T-helper 2 cell treated with Interferon-gamma antibody and Interleukin-4, amounts not matched to agents 5 μg/mL and 100 μg/mL, for 36 hours (primary cell): ENCODE measurements around the gene FAM204A.

Experiments used
- DNase-seq: peaks from one replicate; pipeline ENCODE4 v3.0.0; 2021; ENCODE audit warnings: low spot score
- H3K27ac Mint-ChIP-seq: one replicate; pipeline ENCODE4 v1.8.0; 2021; ENCODE audit warnings: mild to moderate bottlenecking, mixed read lengths
- H3K27me3 Mint-ChIP-seq: one replicate; pipeline ENCODE4 v1.8.0; 2021; ENCODE audit warnings: low read depth, mixed read lengths
- H3K36me3 Mint-ChIP-seq: one replicate; pipeline ENCODE4 v1.8.0; 2021; ENCODE audit warnings: low read depth, mixed read lengths
- H3K4me1 Mint-ChIP-seq: one replicate; pipeline ENCODE4 v1.8.0; 2021; ENCODE audit warnings: low read depth, mixed read lengths
- H3K4me3 Mint-ChIP-seq: one replicate; pipeline ENCODE4 v1.8.0; 2022; ENCODE audit warnings: mild to moderate bottlenecking, moderate library complexity, mixed read lengths
- H3K9me3 Mint-ChIP-seq: one replicate; pipeline ENCODE4 v1.8.0; 2021; ENCODE audit warnings: mixed read lengths

FAM204A gene

DNA sequence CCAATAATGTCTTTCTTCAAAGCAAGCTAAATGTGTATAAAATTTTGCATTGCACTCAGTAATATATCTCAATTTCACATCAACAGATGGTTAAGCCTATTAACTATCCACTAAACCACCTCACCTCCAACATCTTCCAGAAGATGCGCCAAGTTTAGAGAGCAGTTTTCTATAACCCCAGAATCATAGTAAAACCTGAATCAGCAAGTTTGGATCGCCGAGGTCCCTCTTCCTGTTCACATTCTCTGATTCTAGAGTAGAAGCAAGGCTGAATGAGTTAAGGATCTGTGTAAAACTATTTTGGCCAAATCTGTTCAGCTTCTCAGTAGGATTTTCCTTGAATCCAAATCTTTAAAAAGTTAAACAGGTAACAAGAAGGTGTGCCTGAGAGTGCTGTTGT lies 1.4 kb upstream of the FAM204A start:
- H3K27ac Mint-ChIP-seq = no peak overlapping the region
- no peaks in the 10 kb centered on the region for H3K9me3 Mint-ChIP-seq
- peaks cover 5% of the 10 kb centered on the region for H3K36me3 Mint-ChIP-seq
- peaks cover 27% of the 10 kb centered on the region for H3K4me1 Mint-ChIP-seq
- no peak for DNase-seq
- no peak overlapping the region for H3K4me3 Mint-ChIP-seq
- peaks cover 3% of the 10 kb centered on the region for H3K27me3 Mint-ChIP-seq

DNA sequence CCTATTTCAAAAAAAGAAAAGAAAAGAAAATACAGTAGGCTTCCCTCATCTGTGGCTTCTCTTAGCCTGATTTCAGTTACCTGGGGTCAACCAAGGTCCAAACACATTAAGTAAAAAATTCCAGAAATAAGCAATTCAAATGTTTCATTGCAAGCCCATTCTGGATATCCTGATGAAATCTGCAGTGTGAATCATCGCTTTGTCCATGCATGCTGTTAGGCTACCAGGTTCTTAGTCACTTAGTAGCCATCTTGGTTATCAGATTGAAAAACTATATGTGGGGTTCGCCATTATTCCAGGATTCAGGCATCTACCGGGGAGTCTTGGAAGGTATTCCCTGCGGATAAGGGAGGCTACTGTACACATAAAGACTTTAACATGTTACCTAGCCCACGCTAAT lies 991 bp upstream of the FAM204A start:
- Mint-ChIP-seq H3K27me3 (peaks cover 3% of the 10 kb centered on the region), H3K4me3 (peak overlapping the region; percentile 21), H3K36me3 (peaks cover 5% of the 10 kb centered on the region), H3K4me1 (peaks cover 27% of the 10 kb centered on the region), H3K9me3 (no peaks in the 10 kb centered on the region), H3K27ac (no peak overlapping the region)
- no peak for DNase-seq

DNA sequence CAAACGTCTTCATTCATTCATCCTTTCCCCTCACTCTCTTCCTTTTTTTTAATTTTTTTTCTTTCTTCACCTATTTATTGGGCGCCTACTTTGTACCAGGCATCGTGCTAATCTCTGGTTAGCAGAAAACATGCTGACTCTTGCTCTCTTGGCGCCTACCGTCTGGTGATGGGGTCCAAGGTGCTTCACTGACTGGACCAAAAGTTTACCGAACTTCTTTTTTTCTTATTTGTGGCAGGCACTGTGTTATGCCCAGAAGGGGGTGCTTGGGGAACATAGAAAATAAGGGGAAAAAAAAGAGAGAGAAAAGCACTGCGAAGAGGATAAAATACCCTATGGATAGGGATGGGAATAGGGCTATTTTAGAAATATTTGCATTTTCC lies 505 bp upstream of the FAM204A start:
- Mint-ChIP-seq H3K36me3 (peaks cover 7% of the 10 kb centered on the region), H3K27me3 (peaks cover 3% of the 10 kb centered on the region), H3K4me3 (peak overlapping the region; percentile 85), H3K27ac (peak overlapping the region; percentile 88), H3K4me1 (peaks cover 29% of the 10 kb centered on the region), H3K9me3 (no peaks in the 10 kb centered on the region)
- no peak for DNase-seq

GRCh38 chr10:118340486-118340885 lies 1.6 kb downstream of the FAM204A start:
- peaks cover 13% of the 10 kb centered on the region for H3K36me3 Mint-ChIP-seq
- no peaks in the 10 kb centered on the region for H3K27me3 Mint-ChIP-seq
- no peaks in the 10 kb centered on the region for H3K9me3 Mint-ChIP-seq
- peaks cover 31% of the 10 kb centered on the region for H3K4me1 Mint-ChIP-seq
- H3K27ac Mint-ChIP-seq = no peak overlapping the region
- no peak for DNase-seq
- H3K4me3 Mint-ChIP-seq = peak overlapping the region; percentile 85

DNA sequence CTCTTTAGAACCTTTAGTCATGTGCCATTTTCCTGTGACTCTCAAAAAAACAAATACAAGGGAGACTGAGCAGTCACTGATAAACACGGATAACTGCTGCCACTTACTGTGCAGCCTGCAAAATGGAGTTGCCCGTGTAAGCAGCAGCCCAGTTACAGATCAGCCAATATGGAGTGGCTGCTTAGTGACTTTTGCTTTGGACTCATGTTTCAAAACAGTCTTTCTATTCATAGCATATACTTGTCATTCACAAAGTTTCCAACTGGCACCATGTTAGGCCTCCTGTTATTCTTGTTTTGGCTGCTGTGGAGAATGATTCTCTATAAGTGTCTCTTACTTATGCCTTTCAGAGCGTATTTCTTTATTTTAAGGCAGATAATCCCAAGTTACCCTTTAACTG lies 3.0 kb downstream of the FAM204A start:
- no peak overlapping the region for H3K27ac Mint-ChIP-seq
- H3K9me3 Mint-ChIP-seq = no peaks in the 10 kb centered on the region
- peaks cover 31% of the 10 kb centered on the region for H3K4me1 Mint-ChIP-seq

DNA sequence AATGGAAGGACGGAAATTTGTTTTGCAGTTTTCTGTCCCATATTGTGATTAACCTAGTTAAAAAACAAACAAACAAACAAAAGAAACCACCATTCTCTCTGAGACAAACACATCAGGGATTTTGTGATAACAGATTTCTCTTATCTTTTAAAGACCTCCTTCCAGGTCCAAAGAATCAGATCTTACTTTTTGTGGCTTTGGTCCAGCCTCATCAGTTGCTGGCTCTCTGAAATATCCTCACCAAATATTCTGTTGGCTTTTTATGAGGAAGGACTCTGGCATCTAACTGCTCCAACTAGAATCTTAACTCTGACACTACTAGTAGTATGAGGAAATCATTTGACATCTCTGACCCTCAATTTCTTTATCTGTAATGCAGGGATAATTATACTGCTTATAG lies 4.8 kb downstream of the FAM204A start:
- no peak for DNase-seq
- no peaks in the 10 kb centered on the region for H3K27me3 Mint-ChIP-seq
- H3K4me3 Mint-ChIP-seq = no peak overlapping the region
- H3K36me3 Mint-ChIP-seq = peaks cover 26% of the 10 kb centered on the region
- H3K9me3 Mint-ChIP-seq = no peaks in the 10 kb centered on the region
- no peak overlapping the region for H3K27ac Mint-ChIP-seq
- peaks cover 28% of the 10 kb centered on the region for H3K4me1 Mint-ChIP-seq

More for the DNA sequence above, 3.0 kb downstream of the FAM204A start:
- Mint-ChIP-seq H3K4me3 (no peak overlapping the region), H3K27me3 (no peaks in the 10 kb centered on the region), H3K36me3 (peaks cover 18% of the 10 kb centered on the region)
- no peak for DNase-seq

- Mint-ChIP-seq H3K27me3 (no peaks in the 10 kb centered on the region), H3K4me3 (no peak overlapping the region), H3K9me3 (no peaks in the 10 kb centered on the region), H3K36me3 (peaks cover 31% of the 10 kb centered on the region), H3K27ac (no peak overlapping the region), H3K4me1 (peaks cover 8% of the 10 kb centered on the region)
- no peak for DNase-seq
Observed at GRCh38 chr10:118333871-118334270, 8.3 kb downstream of the FAM204A start.

DNA sequence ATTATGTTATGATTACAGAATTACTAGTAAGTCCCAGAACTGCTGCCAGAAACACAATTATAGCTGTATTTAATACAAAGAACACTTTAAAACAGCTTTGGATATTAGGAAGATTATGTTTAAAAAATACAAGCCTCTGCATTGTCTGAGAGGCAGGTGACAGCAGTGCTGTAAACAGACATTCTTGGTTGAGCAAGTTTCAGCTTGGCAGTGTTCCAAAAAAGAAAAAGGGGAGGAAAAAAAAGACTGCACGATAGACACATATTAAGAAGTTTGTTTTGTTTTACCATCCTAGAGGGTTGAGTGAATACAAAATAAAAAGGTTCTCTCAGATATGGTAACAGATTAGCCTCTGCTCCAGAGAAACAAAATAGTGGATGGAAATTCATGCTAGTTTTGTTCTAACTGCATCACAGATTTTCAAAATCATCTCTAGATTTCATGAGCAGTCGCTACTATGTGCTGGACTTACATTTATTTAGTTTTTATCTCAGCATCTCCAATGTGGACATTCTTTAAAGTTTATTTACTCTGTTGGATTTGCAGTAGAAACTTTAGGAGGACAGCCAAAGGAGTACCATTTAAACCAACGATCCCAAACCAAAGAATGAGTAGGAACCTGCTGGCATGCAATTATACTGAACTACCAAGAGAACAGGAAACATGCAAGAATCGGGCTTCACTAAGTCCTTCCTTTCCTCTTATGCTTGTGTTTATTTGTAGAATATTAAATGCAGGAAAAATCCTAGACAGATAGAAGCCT lies 9.0 kb downstream of the FAM204A start:
- H3K27me3 Mint-ChIP-seq = no peaks in the 10 kb centered on the region
- peaks cover 8% of the 10 kb centered on the region for H3K4me1 Mint-ChIP-seq
- no peaks in the 10 kb centered on the region for H3K9me3 Mint-ChIP-seq
- H3K4me3 Mint-ChIP-seq = no peak overlapping the region
- no peak overlapping the region for H3K27ac Mint-ChIP-seq
- DNase-seq = no peak
- H3K36me3 Mint-ChIP-seq = peaks cover 34% of the 10 kb centered on the region

GRCh38 chr10:118332236-118332635 lies 9.9 kb downstream of the FAM204A start:
- Mint-ChIP-seq H3K27ac (no peak overlapping the region), H3K27me3 (no peaks in the 10 kb centered on the region), H3K9me3 (no peaks in the 10 kb centered on the region), H3K36me3 (peaks cover 34% of the 10 kb centered on the region), H3K4me3 (no peak overlapping the region), H3K4me1 (peaks cover 4% of the 10 kb centered on the region)
- no peak for DNase-seq

DNA sequence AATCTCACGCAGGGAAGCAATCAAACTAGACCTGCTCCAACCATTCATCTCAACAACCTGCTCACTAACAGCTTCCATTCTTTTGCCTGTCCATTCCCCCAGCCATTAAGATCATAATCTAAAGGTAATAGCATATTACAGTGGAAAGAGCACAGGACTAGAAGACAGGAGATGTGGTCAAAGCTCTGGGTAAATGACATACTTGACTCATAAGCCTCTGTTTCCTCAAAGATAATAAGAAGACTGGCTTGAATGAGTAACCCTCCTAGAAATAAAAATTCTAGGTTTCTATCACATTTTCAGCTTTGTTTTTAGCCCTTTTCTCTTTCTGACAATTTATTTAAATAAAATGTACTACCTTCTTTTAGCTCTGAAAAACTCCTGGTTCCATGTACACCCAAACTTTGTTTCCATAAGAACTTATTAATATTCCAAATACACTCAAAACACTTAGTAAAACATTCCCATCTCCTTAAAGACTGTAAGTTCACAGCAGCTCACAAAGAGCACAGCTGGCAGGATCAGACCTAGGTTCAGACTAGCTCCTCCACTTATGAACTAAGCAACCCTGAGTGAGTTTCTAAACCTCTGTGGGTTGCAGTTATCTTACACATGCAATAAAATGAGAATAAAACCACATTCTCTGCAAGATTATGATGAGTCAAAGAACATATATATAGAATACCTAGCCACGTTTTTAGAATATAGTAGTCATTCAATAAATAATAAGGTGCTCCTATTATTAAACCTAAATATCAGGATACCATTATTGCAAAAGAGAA lies 11.6 kb downstream of the FAM204A start:
- no peak overlapping the region for H3K4me3 Mint-ChIP-seq
- DNase-seq = no peak
- H3K9me3 Mint-ChIP-seq = no peaks in the 10 kb centered on the region
- H3K36me3 Mint-ChIP-seq = peaks cover 31% of the 10 kb centered on the region
- no peak overlapping the region for H3K27ac Mint-ChIP-seq
- H3K27me3 Mint-ChIP-seq = no peaks in the 10 kb centered on the region
- peaks cover 4% of the 10 kb centered on the region for H3K4me1 Mint-ChIP-seq

DNA sequence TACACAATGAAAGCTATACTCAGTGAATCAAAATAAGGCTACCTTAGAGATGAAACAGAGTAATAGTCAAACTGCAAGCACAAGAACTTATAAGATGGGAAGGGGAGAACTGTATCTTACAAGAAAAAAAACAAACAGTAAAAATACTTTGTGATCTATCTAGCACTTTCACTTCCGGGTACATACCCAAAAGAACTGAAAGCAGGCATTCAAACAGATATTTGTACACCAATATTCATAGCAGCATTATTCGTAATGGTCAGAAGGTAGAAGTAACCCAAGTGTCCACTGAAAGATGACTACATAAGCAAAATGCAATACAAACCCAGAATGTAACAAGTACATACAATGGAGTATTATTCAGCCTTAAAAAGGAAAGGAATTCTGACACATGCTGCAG lies 18.0 kb downstream of the FAM204A start:
- H3K27me3 Mint-ChIP-seq = no peaks in the 10 kb centered on the region
- no peak overlapping the region for H3K27ac Mint-ChIP-seq
- H3K4me1 Mint-ChIP-seq = no peaks in the 10 kb centered on the region
- H3K36me3 Mint-ChIP-seq = peaks cover 33% of the 10 kb centered on the region
- H3K9me3 Mint-ChIP-seq = no peaks in the 10 kb centered on the region
- DNase-seq = no peak
- H3K4me3 Mint-ChIP-seq = no peak overlapping the region

DNA sequence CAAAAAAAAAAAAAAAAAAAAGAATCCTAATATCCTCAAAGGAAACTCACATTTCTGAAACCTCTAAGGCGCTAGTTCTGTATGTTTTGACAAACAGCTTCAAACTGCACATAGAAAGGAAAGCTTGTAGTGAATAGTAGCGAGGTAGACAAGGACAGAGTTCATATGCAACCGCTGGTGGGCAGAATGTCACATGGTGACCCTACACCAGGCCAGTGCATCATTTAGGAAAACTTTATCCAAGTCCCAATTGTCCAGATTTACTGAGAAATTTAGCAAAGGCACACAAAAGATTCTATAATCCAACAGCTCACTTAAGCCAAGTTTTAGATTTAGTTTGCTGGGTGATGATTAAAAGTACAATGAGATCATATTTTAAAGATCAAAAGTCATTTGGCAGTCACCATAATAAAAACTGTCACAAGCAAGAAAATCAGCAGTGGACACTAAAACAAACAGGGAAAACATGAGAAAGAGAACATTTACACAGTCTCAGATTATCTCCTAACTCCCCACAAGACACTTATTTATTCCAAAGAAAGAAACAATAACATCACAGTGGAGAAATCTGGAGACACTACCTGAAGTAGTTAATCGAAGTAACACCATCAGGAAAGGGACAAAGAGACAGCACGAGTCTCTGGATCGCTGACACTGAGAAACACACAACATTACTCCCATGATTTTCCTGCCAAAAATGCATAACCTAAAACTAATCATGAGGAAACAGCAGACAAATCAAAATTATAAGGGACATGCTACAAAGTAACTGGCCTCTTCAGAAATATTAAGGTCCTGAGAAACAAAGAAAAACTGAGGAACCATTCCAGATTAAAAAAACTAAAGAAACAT lies 20.2 kb downstream of the FAM204A start:
- Mint-ChIP-seq H3K9me3 (no peaks in the 10 kb centered on the region), H3K4me1 (no peaks in the 10 kb centered on the region), H3K27ac (no peak overlapping the region), H3K27me3 (no peaks in the 10 kb centered on the region), H3K4me3 (no peak overlapping the region), H3K36me3 (peaks cover 25% of the 10 kb centered on the region)
- no peak for DNase-seq

- DNase-seq = no peak
- H3K4me1 Mint-ChIP-seq = no peaks in the 10 kb centered on the region
- peaks cover 7% of the 10 kb centered on the region for H3K36me3 Mint-ChIP-seq
- no peak overlapping the region for H3K27ac Mint-ChIP-seq
- no peak overlapping the region for H3K4me3 Mint-ChIP-seq
- no peaks in the 10 kb centered on the region for H3K27me3 Mint-ChIP-seq
- H3K9me3 Mint-ChIP-seq = no peaks in the 10 kb centered on the region
Observed at GRCh38 chr10:118315629-118316028, 26.5 kb downstream of the FAM204A start.

DNA sequence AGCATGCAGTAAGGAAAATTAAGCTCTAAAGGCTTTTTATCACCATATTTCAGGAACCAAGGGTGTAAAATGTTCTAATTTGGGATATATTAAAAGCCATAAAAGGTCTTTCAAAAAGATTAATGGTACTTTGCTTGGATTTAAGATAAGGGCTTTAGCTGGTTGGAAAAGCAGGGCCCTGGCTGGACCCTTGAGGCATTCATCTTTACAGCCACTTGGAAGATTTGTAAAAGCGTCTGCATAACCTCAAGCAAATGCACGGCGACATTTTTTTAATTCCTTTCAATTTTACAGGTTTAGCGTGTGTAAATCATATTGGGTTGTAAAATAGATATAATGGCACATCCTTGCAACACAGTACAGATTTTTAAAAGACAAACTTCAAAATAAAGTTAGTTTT lies 27.2 kb downstream of the FAM204A start:
- H3K4me3 Mint-ChIP-seq = no peak overlapping the region
- H3K4me1 Mint-ChIP-seq = no peaks in the 10 kb centered on the region
- H3K9me3 Mint-ChIP-seq = no peaks in the 10 kb centered on the region
- DNase-seq = no peak
- no peaks in the 10 kb centered on the region for H3K27me3 Mint-ChIP-seq
- no peak overlapping the region for H3K27ac Mint-ChIP-seq
- H3K36me3 Mint-ChIP-seq = peaks cover 11% of the 10 kb centered on the region
